OCI-LY1 (cell line): ENCODE data around the gene SLC23A2.

Experiments
- H2AFZ ChIP-seq: fragments of 200-600 bp; sonication (generic), shearing (Covaris generic); 2 replicates; pipeline ENCODE4 v1.6.0; 2014; ENCODE audit warnings: antibody characterized with exemption, mild to moderate bottlenecking, low read length
- H3F3A ChIP-seq: fragments of 200-600 bp; sonication (generic), shearing (Covaris generic); 2 replicates; pipeline ENCODE4 v1.6.0; 2014; ENCODE audit warnings: mild to moderate bottlenecking, antibody characterized with exemption, low read length, moderate library complexity; ENCODE audit not compliant: insufficient read depth
- H3K27ac ChIP-seq: fragments of 200-600 bp; sonication (generic); 2 replicates; pipeline ENCODE4 v1.5.1; 2014; ENCODE audit warnings: low read length, mixed run types, mild to moderate bottlenecking, low read depth; ENCODE audit not compliant: poor library complexity, severe bottlenecking
- H3K27me3 ChIP-seq: fragments of 200-600 bp; sonication (generic); 2 replicates; pipeline ENCODE4 v1.6.0; 2014; ENCODE audit warnings: antibody characterized with exemption, mild to moderate bottlenecking, low read length, moderate library complexity; ENCODE audit not compliant: insufficient read depth
- H3K36me3 ChIP-seq: fragments of 200-600 bp; sonication (generic); 2 replicates; pipeline ENCODE4 v1.6.1; 2014; ENCODE audit warnings: mild to moderate bottlenecking, antibody characterized with exemption, low read length, moderate library complexity, mixed read lengths; ENCODE audit not compliant: insufficient read depth
- H3K4me1 ChIP-seq: fragments of 200-600 bp; sonication (generic); 2 replicates; pipeline ENCODE4 v1.5.1; 2014; ENCODE audit warnings: mild to moderate bottlenecking, low read length, moderate library complexity; ENCODE audit not compliant: insufficient read depth, severe bottlenecking
- H3K4me2 ChIP-seq: fragments of 200-600 bp; sonication (generic), shearing (Covaris generic); 2 replicates; pipeline ENCODE4 v1.6.1; 2014; ENCODE audit warnings: low read length
- H3K4me3 ChIP-seq: fragments of 200-600 bp; sonication (generic); 2 replicates; pipeline ENCODE4 v1.5.1; 2014; ENCODE audit warnings: low read length, low read depth, mild to moderate bottlenecking, mixed read lengths; ENCODE audit not compliant: poor library complexity, severe bottlenecking
- H3K79me2 ChIP-seq: fragments of 200-600 bp; shearing (Covaris generic); 2 replicates; pipeline ENCODE4 v1.6.1; 2016; ENCODE audit warnings: mixed run types, low read length, mixed read lengths; ENCODE audit not compliant: insufficient read depth
- H3K9ac ChIP-seq: fragments of 200-600 bp; sonication (generic), shearing (Covaris generic); 2 replicates; pipeline ENCODE4 v1.6.1; 2014; ENCODE audit warnings: mild to moderate bottlenecking, low read length, mixed read lengths
- H3K9me2 ChIP-seq: fragments of 200-600 bp; sonication (generic), shearing (Covaris generic); 2 replicates; pipeline ENCODE4 v1.6.1; 2014; ENCODE audit warnings: low read depth, mild to moderate bottlenecking, low read length, mixed read lengths
- H3K9me3 ChIP-seq: fragments of 200-600 bp; shearing (Covaris generic); 2 replicates; pipeline ENCODE4 v1.6.1; 2014; ENCODE audit warnings: low read length, mixed read lengths
- H4K20me1 ChIP-seq: fragments of 200-600 bp; sonication (generic), shearing (Covaris generic); 2 replicates; pipeline ENCODE4 v1.6.0; 2016; ENCODE audit warnings: mild to moderate bottlenecking, low read length; ENCODE audit not compliant: insufficient read depth
- CTCF ChIP-seq: fragments of 200-600 bp; sonication (generic), shearing (Covaris generic); IDR thresholded peaks from 2 replicates; pipeline ENCODE4 v1.5.1; 2017; ENCODE audit warnings: mild to moderate bottlenecking, antibody characterized with exemption, low read length, moderate library complexity, mixed read lengths
- EZH2 ChIP-seq: fragments of 200-600 bp; sonication (generic), shearing (Covaris generic); IDR thresholded peaks from 2 replicates; pipeline ENCODE4 v1.8.0; 2017; ENCODE audit warnings: borderline replicate concordance, mixed run types, mild to moderate bottlenecking, antibody characterized with exemption, low read length, moderate library complexity, mixed read lengths

SLC23A2 gene

GRCh38 chr20:4973330-4974097 lies 27.8 kb downstream of the SLC23A2 start:
- Histone ChIP-seq H3K4me3 (peak overlapping the region; percentile 51), H3K9me3 (no peaks in the 10 kb centered on the region), H4K20me1 (no peaks in the 10 kb centered on the region), H3K79me2 (peaks cover 47% of the 10 kb centered on the region), H3K9me2 (no peaks in the 10 kb centered on the region), H2AFZ (no peak overlapping the region), H3K27ac (peak overlapping the region; percentile 98), H3K36me3 (peaks cover 37% of the 10 kb centered on the region), H3F3A (peaks cover 4% of the 10 kb centered on the region; the same call in 1 of the 2 replicates), H3K27me3 (no peaks in the 10 kb centered on the region), H3K9ac (peak overlapping the region; percentile 58), H3K4me2 (peak overlapping the region; percentile 70), H3K4me1 (peaks cover 71% of the 10 kb centered on the region)
- TF ChIP-seq CTCF (no peak), EZH2 (no peak)

GRCh38 chr20:4972506-4973251 lies 28.6 kb downstream of the SLC23A2 start:
- TF ChIP-seq EZH2 (no peak), CTCF (no peak)
- Histone ChIP-seq H3F3A (peaks cover 4% of the 10 kb centered on the region; the same call in 1 of the 2 replicates), H3K27ac (peak overlapping the region; percentile 98), H2AFZ (no peak overlapping the region), H3K4me2 (peak overlapping the region; percentile 70), H3K9me2 (no peaks in the 10 kb centered on the region), H3K27me3 (no peaks in the 10 kb centered on the region), H3K4me3 (peak overlapping the region; percentile 51), H4K20me1 (no peaks in the 10 kb centered on the region), H3K9me3 (no peaks in the 10 kb centered on the region), H3K79me2 (peaks cover 38% of the 10 kb centered on the region), H3K36me3 (peaks cover 45% of the 10 kb centered on the region), H3K9ac (peak overlapping the region; percentile 58), H3K4me1 (peaks cover 63% of the 10 kb centered on the region)

- Histone ChIP-seq H3K9me2 (no peaks in the 10 kb centered on the region), H3F3A (peaks cover 4% of the 10 kb centered on the region; the same call in 1 of the 2 replicates), H3K27ac (peak overlapping the region; percentile 98), H3K79me2 (peaks cover 39% of the 10 kb centered on the region), H3K9me3 (no peaks in the 10 kb centered on the region), H4K20me1 (no peaks in the 10 kb centered on the region), H2AFZ (no peak overlapping the region), H3K4me2 (no peak overlapping the region), H3K27me3 (no peaks in the 10 kb centered on the region), H3K4me3 (no peak overlapping the region), H3K9ac (no peak overlapping the region), H3K36me3 (peaks cover 55% of the 10 kb centered on the region), H3K4me1 (peaks cover 46% of the 10 kb centered on the region)
- TF ChIP-seq CTCF: no peak
Observed at GRCh38 chr20:4971064-4971463, 30.2 kb downstream of the SLC23A2 start.
